VCaP (cell line): ENCODE measurements around the gene C3AR1.

ENCODE experiments used
- H3K27ac ChIP-seq: fragments of 450-650 bp; 2 replicates; pipeline ENCODE4 v1.5.1; 2017
- TF ChIP-seq, protein P1 (sequence below): fragments of 450-650 bp; conservative IDR thresholded peaks from 2 replicates; pipeline ENCODE4 v1.5.1; 2017; ENCODE audit warnings: mild to moderate bottlenecking, moderate library complexity

The C3AR1 gene

GRCh38 chr12:8057306-8057705 lies 8.9 kb downstream of the C3AR1 start:
- no peak overlapping the region for H3K27ac ChIP-seq
- TF ChIP-seq, protein P1, sequence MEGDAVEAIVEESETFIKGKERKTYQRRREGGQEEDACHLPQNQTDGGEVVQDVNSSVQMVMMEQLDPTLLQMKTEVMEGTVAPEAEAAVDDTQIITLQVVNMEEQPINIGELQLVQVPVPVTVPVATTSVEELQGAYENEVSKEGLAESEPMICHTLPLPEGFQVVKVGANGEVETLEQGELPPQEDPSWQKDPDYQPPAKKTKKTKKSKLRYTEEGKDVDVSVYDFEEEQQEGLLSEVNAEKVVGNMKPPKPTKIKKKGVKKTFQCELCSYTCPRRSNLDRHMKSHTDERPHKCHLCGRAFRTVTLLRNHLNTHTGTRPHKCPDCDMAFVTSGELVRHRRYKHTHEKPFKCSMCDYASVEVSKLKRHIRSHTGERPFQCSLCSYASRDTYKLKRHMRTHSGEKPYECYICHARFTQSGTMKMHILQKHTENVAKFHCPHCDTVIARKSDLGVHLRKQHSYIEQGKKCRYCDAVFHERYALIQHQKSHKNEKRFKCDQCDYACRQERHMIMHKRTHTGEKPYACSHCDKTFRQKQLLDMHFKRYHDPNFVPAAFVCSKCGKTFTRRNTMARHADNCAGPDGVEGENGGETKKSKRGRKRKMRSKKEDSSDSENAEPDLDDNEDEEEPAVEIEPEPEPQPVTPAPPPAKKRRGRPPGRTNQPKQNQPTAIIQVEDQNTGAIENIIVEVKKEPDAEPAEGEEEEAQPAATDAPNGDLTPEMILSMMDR, result no peak

- H3K27ac ChIP-seq, result no peak overlapping the region
- TF ChIP-seq, protein P1, result no peak
These were observed 11.3 kb downstream of the C3AR1 start for GRCh38 chr12:8054816-8055215.

- TF ChIP-seq, protein P1, result no peak
- no peak overlapping the region for H3K27ac ChIP-seq
These were observed 13.5 kb downstream of the C3AR1 start for GRCh38 chr12:8052679-8053078.

GRCh38 chr12:8050600-8051250 lies 15.4 kb downstream of the C3AR1 start:
- H3K27ac ChIP-seq, result no peak overlapping the region
- TF ChIP-seq, protein P1, result no peak

GRCh38 chr12:8048906-8049305 lies 17.3 kb downstream of the C3AR1 start:
- TF ChIP-seq, protein P1, result no peak

GRCh38 chr12:8047842-8048241 lies 18.3 kb downstream of the C3AR1 start:
- TF ChIP-seq, protein P1, result no peak
- no peak overlapping the region for H3K27ac ChIP-seq

More at GRCh38 chr12:8048906-8049305, 17.3 kb downstream of the C3AR1 start:
- no peak overlapping the region for H3K27ac ChIP-seq

- TF ChIP-seq, protein P1, result peak; percentile 96
These were observed 19.9 kb downstream of the C3AR1 start for GRCh38 chr12:8045952-8046944.

More at GRCh38 chr12:8045952-8046944, 19.9 kb downstream of the C3AR1 start:
- H3K27ac ChIP-seq, result no peak overlapping the region
